HepG2 (cell line): ENCODE data around the gene IL18R1. TPM values are rescaled to one million over a fixed set of nuclear protein-coding genes. Genes with fewer than 3 reads are reported as not detected.

Experiments used
- ATAC-seq: fragments of 200-7000 bp; cut with Tn5 transposase; 3 replicates; pipeline ENCODE4 v1.9.1; 2020; ENCODE audit warnings: mild to moderate bottlenecking, moderate library complexity
- BruUV-seq: library from RNA; stranded (reverse); fragments of 400-500 nt; replicated peaks from 2 replicates; lab custom pipeline; 2021; lab: Mats Ljungman, UMichigan
- CTCF ChIA-PET: fragments of 300-600 bp; formaldehyde crosslinking; extraction: SDS; loops from one replicate; lab custom pipeline; 2021; ENCODE audit warnings: low total read pairs, inconsistent platforms, low intra/inter-chr PET ratio; lab: Yijun Ruan, JAX
- POLR2A ChIA-PET: fragments of 350-600 bp; sonication (Branson Sonifier 250); formaldehyde crosslinking; loops from one replicate; lab custom pipeline; 2020; ENCODE audit warnings: antibody characterized with exemption, inconsistent platforms; lab: Yijun Ruan, JAX
- DNase-seq: peaks from one replicate; pipeline ENCODE4 v3.0.0-alpha.2; 2015; ENCODE audit warnings: low spot score
- FAIRE-seq: peaks from 3 replicates; lab custom pipeline; 2011; peaks lifted over from hg19 to GRCh38; lab: Jason Lieb, UNC
- H2AFZ ChIP-seq: one replicate; pipeline ENCODE4 v1.6.1; 2011; ENCODE audit warnings: low read length, inconsistent platforms
- H3K27ac ChIP-seq: fragments of 300-600 bp; 3 replicates; pipeline ENCODE4 v1.8.0; 2011; ENCODE audit warnings: mixed run types, mild to moderate bottlenecking, mixed read lengths, low read length, inconsistent platforms; ENCODE audit not compliant: insufficient read depth; ENCODE audit errors: extremely low read length
- H3K27me3 ChIP-seq, 2 experiments: fragments of 200-600 bp in 1 of 2; 2 replicates in 1 of 2; 3 replicates in 1 of 2; pipeline versions ENCODE4 v1.6.0 to v1.8.0; 2011; ENCODE audit warnings: low read length in 2 of 2, mild to moderate bottlenecking in 2 of 2, moderate library complexity in 2 of 2, inconsistent platforms in 1 of 2; ENCODE audit not compliant: insufficient read depth in 2 of 2, control insufficient read depth in 1 of 2
- H3K36me3 ChIP-seq, 2 experiments: fragments of 200-600 bp in 1 of 2; replicated peaks in 1 of 2; 2 replicates in 1 of 2; 3 replicates in 1 of 2; pipeline versions ENCODE4 v1.5.1 to v1.8.0; 2011; ENCODE audit warnings: low read length in 2 of 2, inconsistent platforms in 1 of 2; ENCODE audit not compliant: insufficient read depth in 2 of 2, control insufficient read depth in 1 of 2
- H3K4me1 ChIP-seq: 2 replicates; pipeline ENCODE4 v1.5.1; 2012; ENCODE audit warnings: low read length, inconsistent platforms; ENCODE audit not compliant: insufficient read depth
- H3K4me2 ChIP-seq: 2 replicates; pipeline ENCODE4 v1.6.0; 2011; ENCODE audit warnings: low read depth, low read length, inconsistent platforms
- H3K4me3 ChIP-seq, 3 experiments: fragments of 200-600 bp in 1 of 3; sonication (generic), shearing (Covaris generic) in 1 of 3; replicated peaks in 1 of 3; 2 replicates each; pipeline ENCODE4 v1.5.1; 2011 to 2016; ENCODE audit warnings: low read length in 3 of 3, inconsistent platforms in 2 of 3, low read depth in 2 of 3, mild to moderate bottlenecking in 2 of 3, control low read depth in 1 of 3, mixed read lengths in 1 of 3; ENCODE audit not compliant: insufficient read depth in 1 of 3
- H3K79me2 ChIP-seq: one replicate; pipeline ENCODE4 v1.6.1; 2011; ENCODE audit warnings: low read length, inconsistent platforms; ENCODE audit not compliant: insufficient read depth
- H3K9ac ChIP-seq: 2 replicates; pipeline ENCODE4 v1.6.0; 2011; ENCODE audit warnings: mild to moderate bottlenecking, low read depth, low read length, inconsistent platforms; ENCODE audit not compliant: insufficient read depth
- H3K9me3 ChIP-seq: 2 replicates; pipeline ENCODE4 v1.5.1; 2012; ENCODE audit warnings: mild to moderate bottlenecking, low read length
- H4K20me1 ChIP-seq: 2 replicates; pipeline ENCODE4 v1.6.0; 2011; ENCODE audit warnings: inconsistent platforms, mild to moderate bottlenecking, low read length, moderate library complexity; ENCODE audit not compliant: insufficient read depth
- KLF16 ChIP-seq, 2 experiments: sonication (generic) in 1 of 2; formaldehyde crosslinking in 1 of 2; IDR thresholded peaks; 2 replicates each; pipeline versions ENCODE4 v1.6.1 to v1.8.0; 2016 to 2023; ENCODE audit warnings: missing genetic modification reagents in 2 of 2, missing compliant biosample characterization in 1 of 2
- MIER2 ChIP-seq: IDR thresholded peaks from 2 replicates; pipeline ENCODE4 v1.6.1; 2016; ENCODE audit warnings: missing biosample characterization, missing genetic modification reagents
- XBP1 ChIP-seq: sonication (generic); formaldehyde crosslinking; IDR thresholded peaks from 2 replicates; pipeline ENCODE4 v1.5.0; 2020; ENCODE audit warnings: missing genetic modification reagents
- ZNF530 ChIP-seq: sonication (generic); formaldehyde crosslinking; IDR thresholded peaks from 2 replicates; pipeline ENCODE4 v1.5.0; 2020; ENCODE audit warnings: low read depth, mild to moderate bottlenecking, missing genetic modification reagents
- ZNF547 ChIP-seq: sonication (generic); formaldehyde crosslinking; IDR thresholded peaks from 2 replicates; pipeline ENCODE4 v1.5.1; 2020; ENCODE audit warnings: mild to moderate bottlenecking, missing genetic modification reagents
- ZNF674 ChIP-seq: sonication (generic); formaldehyde crosslinking; IDR thresholded peaks from 2 replicates; pipeline ENCODE4 v1.5.0; 2020; ENCODE audit warnings: low read depth, mild to moderate bottlenecking, missing genetic modification reagents
- WGBS: methylation state at CpG from one replicate; pipeline ENCODE4 v1.1.6; 2017; ENCODE audit warnings: low lambda C conversion rate; 5-methylcytosine and 5-hydroxymethylcytosine counted together
- in situ Hi-C: cut with HindIII; loops from 2 replicates; pipeline ENCODE4 v1.10.0; 2017; ENCODE audit warnings: low pct_unique_long_range_greater_than_20kb; ENCODE audit not compliant: extremely low pct_ligation_motif_present
- intact Hi-C: fragments of 100-400 bp; cut with micrococcal nuclease; formaldehyde crosslinking; loops from one replicate; pipeline ENCODE4 v1.10.0; 2022; ENCODE audit not compliant: unreplicated experiment
- polyA plus RNA-seq, 8 experiments: library from polyadenylated mRNA; depleted of rRNA in 3 of 8; stranded (reverse) in 7 of 8; unstranded in 1 of 8; fragments of >200 nt; fragmentation: Illumina TruSeq in 4 of 8; extraction: Trizol in 4 of 8; gene quantifications; 2 replicates each; pipeline versions ENCODE4 v1.2.1 to v1.2.3, GENCODE V29; 2011 to 2016; ENCODE audit warnings: low read depth in 4 of 8, missing spikeins in 1 of 8, mixed read lengths in 1 of 8; ENCODE audit not compliant: insufficient read depth in 1 of 8
- total RNA-seq, 5 experiments: library from RNA; depleted of rRNA; stranded (reverse); fragments of >200 nt; fragmentation: Illumina TruSeq; extraction: Trizol; gene quantifications; 2 replicates each; pipeline ENCODE4 v1.2.3, GENCODE V29; 2016; ENCODE audit warnings: low read depth in 1 of 5
- TF ChIP-seq, protein P1 (sequence below): sonication (generic); formaldehyde crosslinking; IDR thresholded peaks from 2 replicates; pipeline ENCODE4 v1.9.0; 2021; ENCODE audit warnings: missing genetic modification reagents, mild to moderate bottlenecking, borderline replicate concordance

Gene IL18R1
- total and polyA plus RNA-seq, 2 of the 13 experiments (the other 11 are each of a cell fraction or from before 2014, with no cell fraction given): 0.01 to 0.04 TPM

DNA sequence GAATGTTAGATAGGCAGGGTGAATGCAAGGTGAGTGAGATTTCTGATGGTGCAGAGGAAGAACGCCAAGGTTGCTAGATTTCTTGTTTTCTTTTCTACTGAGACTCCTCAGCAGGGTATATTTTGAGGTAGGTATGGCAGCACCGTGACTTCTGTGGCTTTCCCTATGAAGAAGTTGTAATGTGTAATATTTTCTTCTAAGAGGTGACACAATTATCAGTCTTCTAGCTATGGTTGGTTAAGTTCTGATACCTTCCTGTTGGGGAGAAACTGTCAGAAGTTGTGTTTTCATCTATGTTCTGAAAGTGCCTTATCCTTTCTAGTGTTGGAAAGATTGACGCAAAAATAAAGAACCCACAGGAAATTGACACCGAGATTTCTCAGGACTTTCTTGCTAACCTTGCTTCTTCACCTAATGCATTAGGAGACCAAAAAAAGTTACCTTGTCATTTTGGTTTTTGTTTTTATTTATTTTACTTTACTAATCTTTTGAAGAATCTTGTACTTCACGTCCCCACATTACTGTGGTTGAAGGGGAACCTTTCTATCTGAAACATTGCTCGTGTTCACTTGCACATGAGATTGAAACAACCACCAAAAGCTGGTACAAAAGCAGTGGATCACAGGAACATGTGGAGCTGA is 11.9 kb downstream of the IL18R1 start (continued):
- TF ChIP-seq ZNF674 (CRISPR knock-in tag): no peak
- no peak for TF ChIP-seq MIER2 (CRISPR knock-in tag)
- TF ChIP-seq, protein P1, sequence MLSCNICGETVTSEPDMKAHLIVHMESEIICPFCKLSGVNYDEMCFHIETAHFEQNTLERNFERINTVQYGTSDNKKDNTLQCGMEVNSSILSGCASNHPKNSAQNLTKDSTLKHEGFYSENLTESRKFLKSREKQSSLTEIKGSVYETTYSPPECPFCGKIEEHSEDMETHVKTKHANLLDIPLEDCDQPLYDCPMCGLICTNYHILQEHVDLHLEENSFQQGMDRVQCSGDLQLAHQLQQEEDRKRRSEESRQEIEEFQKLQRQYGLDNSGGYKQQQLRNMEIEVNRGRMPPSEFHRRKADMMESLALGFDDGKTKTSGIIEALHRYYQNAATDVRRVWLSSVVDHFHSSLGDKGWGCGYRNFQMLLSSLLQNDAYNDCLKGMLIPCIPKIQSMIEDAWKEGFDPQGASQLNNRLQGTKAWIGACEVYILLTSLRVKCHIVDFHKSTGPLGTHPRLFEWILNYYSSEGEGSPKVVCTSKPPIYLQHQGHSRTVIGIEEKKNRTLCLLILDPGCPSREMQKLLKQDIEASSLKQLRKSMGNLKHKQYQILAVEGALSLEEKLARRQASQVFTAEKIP: no peak
- TF ChIP-seq KLF16 (CRISPR knock-in tag; IDR thresholded peaks at IDR 0.05): no peak
- no peak for TF ChIP-seq ZNF547

- Histone ChIP-seq H3K4me3 (no peak overlapping the region), H3K36me3 (no peaks in the 10 kb centered on the region), H3K79me2 (no peaks in the 10 kb centered on the region), H3K9ac (no peak overlapping the region)
- no TSS peak for BruUV-seq
- in situ Hi-C loops (no loop called here), intact Hi-C loops (no loop called here)
- CTCF ChIA-PET: no interaction called here
- TF ChIP-seq XBP1: no peak
- no peak for TF ChIP-seq ZNF530 (CRISPR knock-in tag)
- TF ChIP-seq, all 625 proteins: peak for 0
- POLR2A ChIA-PET: no interaction called here
- Histone ChIP-seq H4K20me1 (no peaks in the 10 kb centered on the region), H3K27me3 (no peaks in the 10 kb centered on the region), H3K4me2 (no peak overlapping the region), H3K4me1 (no peaks in the 10 kb centered on the region), H2AFZ (no peak overlapping the region), H3K9me3 (peaks cover 21% of the 10 kb centered on the region), H3K27ac (no peak overlapping the region)
- no peak for FAIRE-seq
- ATAC-seq: no peak
- 55% methylated on average over 5 of the region's 5 CpGs for WGBS
- no peak for DNase-seq
Observed at GRCh38 chr2:102368461-102369109, 13.0 kb downstream of the IL18R1 start.
